BLaER1 treated with 17β-estradiol and CSF1 and Interleukin-3, amounts not matched to agents 10 nM and 100 nM (cell line): Measurements from ENCODE around the gene TTC28.
"Not testable (repeated sequence)": the region's sequence is repeated elsewhere in the genome, so short reads cannot be mapped to it uniquely, and the experiment has no call there.

Source experiments
- H3K27ac ChIP-seq, 11 experiments: shearing (Covaris generic); formaldehyde crosslinking; 2 replicates each; pipeline ENCODE4 v1.8.1; 2022
- H3K27me3 ChIP-seq, 11 experiments: shearing (Covaris generic); formaldehyde crosslinking; 2 replicates each; pipeline ENCODE4 v1.8.1; 2022
- H3K36me3 ChIP-seq, 11 experiments: shearing (Covaris generic); formaldehyde crosslinking; 2 replicates each; pipeline ENCODE4 v1.8.1; 2022
- H3K4me1 ChIP-seq, 10 experiments: shearing (Covaris generic); formaldehyde crosslinking; 2 replicates each; pipeline ENCODE4 v1.8.1; 2022
- H3K4me2 ChIP-seq, 11 experiments: shearing (Covaris generic); formaldehyde crosslinking; 2 replicates each; pipeline ENCODE4 v1.8.1; 2022
- H3K4me3 ChIP-seq, 10 experiments: shearing (Covaris generic); formaldehyde crosslinking; 2 replicates each; pipeline ENCODE4 v1.8.1; 2022
- H3K9ac ChIP-seq, 11 experiments: shearing (Covaris generic); formaldehyde crosslinking; 2 replicates each; pipeline ENCODE4 v1.8.1; 2022
- H3K9me3 ChIP-seq, 11 experiments: shearing (Covaris generic); formaldehyde crosslinking; replicated peaks in 1 of 11; 2 replicates each; pipeline ENCODE4 v1.8.1; 2022
- H4K20me1 ChIP-seq, 11 experiments: shearing (Covaris generic); formaldehyde crosslinking; 2 replicates each; pipeline ENCODE4 v1.8.1; 2022
- Cebpa-rat ChIP-seq, 11 experiments: shearing (Covaris generic); IDR thresholded peaks; 2 replicates each; pipeline ENCODE4 v1.8.1; 2022

TTC28 gene

DNA sequence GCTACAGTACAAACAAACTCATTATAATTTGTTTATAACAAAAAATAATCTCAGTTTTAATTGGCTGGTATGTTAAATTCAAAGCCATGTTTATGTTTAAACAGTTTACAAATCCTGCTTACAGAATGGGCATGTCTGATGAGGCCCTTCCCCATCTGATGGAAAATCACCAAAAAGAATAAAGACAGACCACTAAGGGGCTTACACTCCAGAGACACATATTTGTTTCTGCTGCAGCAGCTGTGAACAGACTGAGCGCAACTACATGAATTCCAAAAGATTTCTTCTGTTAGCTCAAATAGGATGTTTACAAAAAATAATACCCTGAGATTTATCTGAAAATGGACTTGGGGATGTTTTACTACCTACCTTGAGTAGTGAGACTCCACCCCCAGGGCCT lies 585.9 kb downstream of the TTC28 start:
- H3K36me3 ChIP-seq = no peaks in the 10 kb centered on the region
- H3K27ac ChIP-seq = no peak overlapping the region
- no peak overlapping the region for H3K9ac ChIP-seq
- H3K27me3 ChIP-seq = no peaks in the 10 kb centered on the region
- TF ChIP-seq Cebpa-rat (IDR thresholded peaks at IDR 0.05) = no peak
- H4K20me1 ChIP-seq = no peaks in the 10 kb centered on the region
- no peaks in the 10 kb centered on the region for H3K4me1 ChIP-seq
- no peak overlapping the region for H3K4me2 ChIP-seq
- H3K9me3 ChIP-seq = no peaks in the 10 kb centered on the region
- no peak overlapping the region for H3K4me3 ChIP-seq

DNA sequence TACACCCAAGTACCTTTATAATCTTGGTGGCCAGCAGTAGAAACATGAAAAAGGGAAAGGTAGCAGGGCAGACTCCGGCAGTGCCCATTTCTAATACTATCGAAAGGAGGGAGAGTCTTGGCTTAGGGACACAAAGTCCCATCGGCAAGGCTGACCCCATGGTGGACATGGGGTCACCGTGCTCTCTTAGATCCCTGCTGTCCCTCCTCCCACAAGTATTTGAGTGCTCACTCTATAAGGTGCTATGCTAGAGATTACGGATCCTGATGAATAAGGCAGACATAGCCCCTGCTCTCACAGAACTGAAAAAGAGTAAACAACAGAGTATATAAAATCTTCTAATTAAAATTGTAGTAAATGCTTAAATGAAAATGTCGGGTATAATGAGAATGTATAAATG lies 588.2 kb downstream of the TTC28 start:
- Histone ChIP-seq H3K27ac (no peak overlapping the region), H3K9ac (no peak overlapping the region), H3K36me3 (no peaks in the 10 kb centered on the region), H3K27me3 (no peaks in the 10 kb centered on the region), H3K4me2 (no peak overlapping the region), H4K20me1 (no peaks in the 10 kb centered on the region), H3K9me3 (peaks cover 0 to 4% (median 0%) of the 10 kb centered on the region in 11 experiments; a peak in 2 of 22 replicates), H3K4me1 (no peaks in the 10 kb centered on the region), H3K4me3 (no peak overlapping the region)
- TF ChIP-seq Cebpa-rat (IDR thresholded peaks at IDR 0.05) = no peak

DNA sequence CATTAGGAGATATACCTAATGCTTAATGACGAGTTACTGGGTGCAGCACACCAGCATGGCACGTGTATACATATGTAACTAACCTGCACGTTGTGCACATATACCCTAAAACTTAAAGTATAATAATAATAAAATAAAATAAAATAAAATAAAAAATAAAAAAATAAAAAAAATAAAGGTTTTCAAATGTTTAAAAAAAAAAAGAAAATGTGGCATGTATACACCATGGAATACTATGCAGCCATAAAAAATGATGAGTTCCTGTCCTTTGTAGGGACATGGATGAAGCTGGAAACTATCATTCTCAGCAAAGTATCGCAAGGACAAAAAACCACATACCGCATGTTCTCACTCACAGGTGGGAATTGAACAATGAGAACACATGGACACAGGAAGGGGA lies 590.1 kb downstream of the TTC28 start:
- H4K20me1 ChIP-seq, H3K9me3 ChIP-seq, H3K36me3 ChIP-seq, H3K9ac ChIP-seq, H3K4me1 ChIP-seq, H3K4me3 ChIP-seq, H3K4me2 ChIP-seq, H3K27me3 ChIP-seq, H3K27ac ChIP-seq: not testable (repeated sequence)

DNA sequence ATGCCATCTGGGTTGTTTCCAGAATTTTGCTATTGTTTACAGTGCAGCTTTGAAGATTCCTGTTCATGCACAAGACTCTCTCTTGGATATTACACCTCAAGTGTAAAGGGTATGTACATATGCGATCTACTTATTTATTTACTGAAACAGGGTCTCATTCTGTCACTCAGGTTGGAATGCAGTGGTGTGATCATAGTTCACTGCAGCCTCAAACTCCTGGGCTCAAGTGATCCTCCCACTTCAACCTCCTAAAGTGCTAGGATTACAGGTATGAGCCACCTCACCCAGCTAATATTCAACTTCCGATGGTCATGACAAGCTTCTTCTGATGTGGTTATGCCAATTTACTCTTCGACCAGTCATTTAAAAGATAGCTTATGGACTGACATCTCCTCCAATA lies 602.5 kb downstream of the TTC28 start:
- no peaks in the 10 kb centered on the region for H3K27me3 ChIP-seq
- H4K20me1 ChIP-seq = no peaks in the 10 kb centered on the region
- H3K36me3 ChIP-seq = no peaks in the 10 kb centered on the region
- H3K9ac ChIP-seq = no peak overlapping the region
- H3K9me3 ChIP-seq = no peaks in the 10 kb centered on the region
- no peak for TF ChIP-seq Cebpa-rat (IDR thresholded peaks at IDR 0.05)
- no peak overlapping the region for H3K4me2 ChIP-seq
- H3K4me3 ChIP-seq = no peak overlapping the region
- H3K27ac ChIP-seq = no peak overlapping the region
- no peaks in the 10 kb centered on the region for H3K4me1 ChIP-seq

DNA sequence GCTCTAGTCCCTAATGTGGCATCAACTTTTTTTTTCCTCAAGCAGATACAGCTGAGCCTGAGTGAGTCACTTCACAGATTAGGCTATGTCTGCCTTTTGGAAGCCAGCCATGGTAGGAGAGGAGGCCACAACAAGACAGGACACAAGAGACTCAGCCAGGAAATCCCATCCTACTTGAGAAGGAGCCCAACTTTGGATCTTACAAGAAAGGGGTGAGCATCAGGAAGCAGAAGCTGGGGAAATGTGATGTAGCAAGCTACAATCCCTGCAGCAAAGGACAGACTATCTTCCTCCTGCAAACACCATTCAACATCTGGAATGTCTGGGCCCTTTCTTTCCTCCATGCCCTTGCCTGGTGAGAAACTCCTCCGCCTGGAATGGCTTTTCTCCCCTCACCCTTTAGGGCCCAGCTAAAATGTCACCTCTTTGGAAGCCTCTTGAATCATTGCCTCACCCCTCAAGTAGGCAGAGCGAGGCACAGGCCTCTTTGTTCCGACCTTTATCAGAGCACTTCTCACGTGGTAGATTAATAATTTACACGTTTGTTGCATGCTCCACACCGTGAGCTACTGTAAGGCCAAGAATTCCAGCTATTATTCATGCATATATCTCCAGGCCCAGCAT lies 604.2 kb downstream of the TTC28 start:
- TF ChIP-seq Cebpa-rat (IDR thresholded peaks at IDR 0.05) = no peak
- H3K9ac ChIP-seq = no peak overlapping the region
- H3K4me1 ChIP-seq = no peaks in the 10 kb centered on the region
- H3K4me3 ChIP-seq = no peak overlapping the region
- no peak overlapping the region for H3K4me2 ChIP-seq
- H3K9me3 ChIP-seq = no peaks in the 10 kb centered on the region
- no peaks in the 10 kb centered on the region for H3K36me3 ChIP-seq
- no peaks in the 10 kb centered on the region for H4K20me1 ChIP-seq
- no peaks in the 10 kb centered on the region for H3K27me3 ChIP-seq
- no peak overlapping the region for H3K27ac ChIP-seq

DNA sequence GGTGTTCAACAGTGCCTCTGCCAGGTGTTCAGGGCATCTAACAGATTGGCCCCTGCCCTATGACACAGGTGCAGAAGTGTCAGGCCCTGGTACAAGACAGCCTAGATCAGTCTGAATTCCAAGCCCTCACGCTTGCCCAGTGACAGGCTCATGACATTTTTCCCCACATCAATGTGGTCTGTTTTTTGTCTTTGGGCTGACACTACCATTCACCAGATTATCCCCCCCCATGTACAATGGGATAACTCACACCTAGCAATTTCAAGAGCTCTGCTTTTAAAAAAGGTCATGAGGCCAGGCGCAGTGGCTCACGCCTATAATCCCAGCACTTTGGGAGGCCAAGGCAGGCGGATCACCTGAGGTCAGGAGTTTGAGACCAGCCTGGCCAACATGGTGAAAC lies 605.1 kb downstream of the TTC28 start:
- Histone ChIP-seq H3K4me2 (no peak overlapping the region), H3K9ac (no peak overlapping the region), H3K4me3 (no peak overlapping the region), H3K9me3 (no peaks in the 10 kb centered on the region), H3K27ac (no peak overlapping the region), H3K27me3 (no peaks in the 10 kb centered on the region), H3K36me3 (no peaks in the 10 kb centered on the region), H3K4me1 (no peaks in the 10 kb centered on the region), H4K20me1 (no peaks in the 10 kb centered on the region)
- TF ChIP-seq Cebpa-rat (IDR thresholded peaks at IDR 0.05) = no peak

DNA sequence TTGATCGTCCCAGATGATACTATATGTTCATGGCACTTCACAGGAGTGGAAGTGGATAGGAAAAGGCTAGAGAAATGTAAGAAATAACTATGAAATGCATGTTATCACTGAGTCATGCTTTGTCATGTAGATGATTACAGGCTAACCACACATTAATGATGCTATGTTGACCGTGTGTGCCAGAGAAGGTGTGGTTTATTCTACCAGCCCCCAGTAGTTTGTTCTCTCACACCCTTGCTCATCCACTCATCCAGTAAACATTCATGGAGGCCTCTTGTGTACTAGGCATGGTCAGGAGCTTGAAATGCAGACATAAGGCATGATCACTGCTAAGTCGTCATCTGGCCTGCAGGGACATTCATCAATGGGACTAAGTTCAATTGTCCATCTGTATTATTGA lies 607.6 kb downstream of the TTC28 start:
- Histone ChIP-seq H4K20me1 (no peaks in the 10 kb centered on the region), H3K36me3 (no peaks in the 10 kb centered on the region), H3K4me2 (no peak overlapping the region), H3K4me1 (peaks cover 0 to 11% (median 0%) of the 10 kb centered on the region in 10 experiments; a peak in 4 of 20 replicates), H3K27me3 (no peaks in the 10 kb centered on the region), H3K9me3 (no peaks in the 10 kb centered on the region), H3K9ac (no peak overlapping the region), H3K27ac (no peak overlapping the region), H3K4me3 (no peak overlapping the region)
- TF ChIP-seq Cebpa-rat (IDR thresholded peaks at IDR 0.05) = no peak

DNA sequence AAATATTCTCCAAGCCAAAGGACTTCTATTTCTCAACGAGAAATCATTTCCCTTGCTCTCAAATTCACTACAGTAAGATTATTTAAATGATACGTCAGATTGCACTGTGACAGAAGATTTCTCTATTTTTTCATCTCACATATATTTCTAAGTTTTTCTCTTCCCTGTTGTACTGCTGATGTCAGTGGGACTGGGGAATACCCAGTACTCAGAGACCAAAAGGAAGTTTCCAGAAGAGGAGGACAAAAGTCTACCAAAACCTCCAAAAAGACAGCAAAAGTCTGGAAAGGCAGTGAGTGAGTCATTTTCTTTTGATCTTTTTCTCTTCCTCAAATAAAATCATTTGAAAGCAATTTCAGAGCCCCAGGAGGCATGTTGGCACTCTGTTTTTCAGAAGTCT lies 610.8 kb downstream of the TTC28 start:
- no peak overlapping the region for H3K4me3 ChIP-seq
- peaks cover 0 to 11% (median 0%) of the 10 kb centered on the region in 10 experiments; a peak in 4 of 20 replicates for H3K4me1 ChIP-seq
- H4K20me1 ChIP-seq = no peaks in the 10 kb centered on the region
- peak overlapping the region in 1 of 11 experiments; percentile 31; a peak in 1 of 22 replicates for H3K4me2 ChIP-seq
- H3K9me3 ChIP-seq = no peaks in the 10 kb centered on the region
- no peak overlapping the region for H3K27ac ChIP-seq
- no peak overlapping the region; a peak in 1 of 22 replicates for H3K9ac ChIP-seq
- no peak for TF ChIP-seq Cebpa-rat (IDR thresholded peaks at IDR 0.05)
- H3K36me3 ChIP-seq = no peaks in the 10 kb centered on the region
- H3K27me3 ChIP-seq = no peaks in the 10 kb centered on the region

DNA sequence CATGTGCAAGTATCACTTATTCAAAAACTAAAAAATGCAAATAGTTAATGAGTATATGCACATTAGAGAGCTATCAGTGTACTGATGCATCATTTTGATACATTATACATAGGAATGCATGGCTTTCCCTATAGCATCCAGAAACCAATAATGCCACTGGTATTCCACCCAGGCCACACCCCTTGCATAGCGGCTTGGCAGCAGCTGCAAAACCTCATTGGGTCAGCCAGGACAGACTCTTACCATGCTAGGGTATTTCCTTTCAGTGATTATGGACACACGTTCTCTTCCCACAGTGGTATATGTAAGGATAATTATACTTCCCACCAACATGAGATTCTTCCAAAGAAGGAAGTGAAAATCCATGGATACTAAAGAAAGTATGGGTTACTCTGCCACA lies 614.7 kb downstream of the TTC28 start:
- Histone ChIP-seq H3K4me1 (peaks cover 0 to 11% (median 0%) of the 10 kb centered on the region in 10 experiments; a peak in 4 of 20 replicates), H3K36me3 (no peaks in the 10 kb centered on the region), H3K4me2 (no peak overlapping the region), H3K9ac (no peak overlapping the region), H3K9me3 (peaks cover 6 to 25% (median 14%) of the 10 kb centered on the region in 11 experiments; a peak in 15 of 22 replicates), H3K27me3 (no peaks in the 10 kb centered on the region), H3K27ac (no peak overlapping the region), H3K4me3 (no peak overlapping the region), H4K20me1 (no peaks in the 10 kb centered on the region)
- no peak for TF ChIP-seq Cebpa-rat (IDR thresholded peaks at IDR 0.05)

DNA sequence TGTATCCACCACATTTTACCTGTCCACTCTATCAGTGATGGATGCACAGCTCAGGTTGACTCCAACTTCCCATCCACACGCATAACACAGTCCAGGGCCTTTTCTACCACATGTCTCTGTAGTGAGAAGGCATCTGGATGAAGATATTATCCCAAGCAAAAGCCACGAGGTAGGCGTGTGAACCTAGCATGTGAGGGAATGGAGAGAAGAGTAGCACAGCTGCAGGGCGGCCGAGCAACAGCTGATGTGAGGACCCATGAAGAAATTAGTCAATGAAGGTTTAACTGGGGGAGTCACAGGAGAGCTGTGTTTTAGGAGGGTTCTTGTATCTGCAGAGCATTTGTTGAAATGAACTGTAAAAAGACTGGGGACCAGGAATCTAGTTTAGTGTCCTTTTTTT lies 616.0 kb downstream of the TTC28 start:
- Histone ChIP-seq H3K9me3 (peaks cover 6 to 25% (median 14%) of the 10 kb centered on the region in 11 experiments; a peak in 15 of 22 replicates), H3K27ac (no peak overlapping the region), H4K20me1 (no peaks in the 10 kb centered on the region), H3K27me3 (no peaks in the 10 kb centered on the region), H3K4me2 (no peak overlapping the region), H3K4me3 (no peak overlapping the region), H3K9ac (no peak overlapping the region), H3K4me1 (peaks cover 0 to 6% (median 0%) of the 10 kb centered on the region in 10 experiments; a peak in 3 of 20 replicates), H3K36me3 (no peaks in the 10 kb centered on the region)
- no peak for TF ChIP-seq Cebpa-rat (IDR thresholded peaks at IDR 0.05)

DNA sequence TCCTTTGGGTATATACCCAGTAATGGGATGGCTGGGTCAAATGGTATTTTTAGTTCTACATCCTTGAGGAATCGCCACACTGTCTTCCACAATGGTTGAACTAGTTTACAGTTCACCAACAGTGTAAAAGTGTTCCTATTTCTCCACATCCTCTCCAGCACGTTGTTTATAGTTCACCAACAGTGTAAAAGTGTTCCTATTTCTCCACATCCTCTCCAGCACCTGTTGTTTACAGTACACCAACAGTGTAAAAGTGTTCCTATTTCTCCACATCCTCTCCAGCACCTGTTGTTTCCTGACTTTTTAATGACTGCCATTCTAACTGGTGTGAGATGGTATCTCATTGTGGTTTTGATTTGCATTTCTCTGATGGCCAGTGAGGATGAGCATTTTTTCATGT lies 619.0 kb downstream of the TTC28 start:
- not testable (repeated sequence) for H3K27ac ChIP-seq, H3K4me2 ChIP-seq, H4K20me1 ChIP-seq, H3K4me3 ChIP-seq, H3K9ac ChIP-seq, H3K27me3 ChIP-seq, H3K36me3 ChIP-seq, H3K4me1 ChIP-seq
- peaks cover 6 to 25% (median 14%) of the 10 kb centered on the region in 11 experiments; a peak in 15 of 22 replicates for H3K9me3 ChIP-seq
